Liver (tissue), 3 donors: Measurements from ENCODE around the gene MTMR10.

Experiments used
- ATF3 ChIP-seq: IDR thresholded peaks from 2 replicates; pipeline ENCODE4 v1.6.1; 2016; ENCODE audit warnings: antibody characterized with exemption
- EGR1 ChIP-seq, 2 donors: IDR thresholded peaks; 2 replicates each; pipeline ENCODE4 v1.6.1; 2016 to 2018; ENCODE audit warnings: antibody characterized with exemption in 2 of 2, low read depth in 2 of 2
- GABPA ChIP-seq, 2 donors: IDR thresholded peaks in 1 of 2; conservative IDR thresholded peaks in 1 of 2; 2 replicates each; pipeline ENCODE4 v1.6.1; 2016; ENCODE audit warnings: antibody characterized with exemption in 2 of 2, mild to moderate bottlenecking in 1 of 2, moderate library complexity in 1 of 2
- HNF4A ChIP-seq, 2 donors: conservative IDR thresholded peaks; 2 replicates each; pipeline ENCODE4 v1.6.1; 2016; ENCODE audit warnings: antibody characterized with exemption in 2 of 2, mild to moderate bottlenecking in 2 of 2
- HNF4G ChIP-seq: IDR thresholded peaks from 2 replicates; pipeline ENCODE4 v1.6.1; 2016; ENCODE audit warnings: antibody characterized with exemption
- JUND ChIP-seq, 2 donors: IDR thresholded peaks; 2 replicates each; pipeline ENCODE4 v1.6.1; 2016; ENCODE audit warnings: antibody characterized with exemption in 2 of 2
- RAD21 ChIP-seq, 2 donors: IDR thresholded peaks; 2 replicates each; pipeline ENCODE4 v1.6.1; 2016; ENCODE audit warnings: antibody characterized with exemption in 2 of 2, mild to moderate bottlenecking in 2 of 2
- REST ChIP-seq: IDR thresholded peaks from 2 replicates; pipeline ENCODE4 v1.6.1; 2016; ENCODE audit warnings: antibody characterized with exemption, mild to moderate bottlenecking
- SP1 ChIP-seq: IDR thresholded peaks from 2 replicates; pipeline ENCODE4 v1.6.1; 2018; ENCODE audit warnings: antibody characterized with exemption, mild to moderate bottlenecking
- TAF1 ChIP-seq: conservative IDR thresholded peaks from 2 replicates; pipeline ENCODE4 v1.6.1; 2016; ENCODE audit warnings: antibody characterized with exemption, mild to moderate bottlenecking
- YY1 ChIP-seq: IDR thresholded peaks from 2 replicates; pipeline ENCODE4 v1.6.1; 2016; ENCODE audit warnings: antibody characterized with exemption, mild to moderate bottlenecking
- TF ChIP-seq, protein P1 (sequence below): fragments of 150-350 bp; IDR thresholded peaks from 2 replicates; pipeline ENCODE4 v1.5.1; 2017; ENCODE audit warnings: improper control_type of control experiment, low read depth, low read length; ENCODE audit not compliant: missing input control
- TF ChIP-seq, protein P2 (sequence below): IDR thresholded peaks from 2 replicates; pipeline ENCODE4 v1.6.1; 2016; ENCODE audit warnings: antibody characterized with exemption
- TF ChIP-seq, protein P3 (sequence below): IDR thresholded peaks from 2 replicates; pipeline ENCODE4 v1.6.1; 2016; ENCODE audit warnings: antibody characterized with exemption
- donor health status: healthy.
- donor health status: healthy.

- no peak for TF ChIP-seq JUND (IDR thresholded peaks at IDR 0.05)
- no peak for TF ChIP-seq TAF1
- no peak for TF ChIP-seq YY1
- TF ChIP-seq, protein P1, sequence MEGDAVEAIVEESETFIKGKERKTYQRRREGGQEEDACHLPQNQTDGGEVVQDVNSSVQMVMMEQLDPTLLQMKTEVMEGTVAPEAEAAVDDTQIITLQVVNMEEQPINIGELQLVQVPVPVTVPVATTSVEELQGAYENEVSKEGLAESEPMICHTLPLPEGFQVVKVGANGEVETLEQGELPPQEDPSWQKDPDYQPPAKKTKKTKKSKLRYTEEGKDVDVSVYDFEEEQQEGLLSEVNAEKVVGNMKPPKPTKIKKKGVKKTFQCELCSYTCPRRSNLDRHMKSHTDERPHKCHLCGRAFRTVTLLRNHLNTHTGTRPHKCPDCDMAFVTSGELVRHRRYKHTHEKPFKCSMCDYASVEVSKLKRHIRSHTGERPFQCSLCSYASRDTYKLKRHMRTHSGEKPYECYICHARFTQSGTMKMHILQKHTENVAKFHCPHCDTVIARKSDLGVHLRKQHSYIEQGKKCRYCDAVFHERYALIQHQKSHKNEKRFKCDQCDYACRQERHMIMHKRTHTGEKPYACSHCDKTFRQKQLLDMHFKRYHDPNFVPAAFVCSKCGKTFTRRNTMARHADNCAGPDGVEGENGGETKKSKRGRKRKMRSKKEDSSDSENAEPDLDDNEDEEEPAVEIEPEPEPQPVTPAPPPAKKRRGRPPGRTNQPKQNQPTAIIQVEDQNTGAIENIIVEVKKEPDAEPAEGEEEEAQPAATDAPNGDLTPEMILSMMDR, result no peak
- no peak for TF ChIP-seq ATF3
- TF ChIP-seq RAD21 (IDR thresholded peaks at IDR 0.05), result no peak
- TF ChIP-seq, protein P2, sequence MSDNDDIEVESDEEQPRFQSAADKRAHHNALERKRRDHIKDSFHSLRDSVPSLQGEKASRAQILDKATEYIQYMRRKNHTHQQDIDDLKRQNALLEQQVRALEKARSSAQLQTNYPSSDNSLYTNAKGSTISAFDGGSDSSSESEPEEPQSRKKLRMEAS, result no peak
- no peak for TF ChIP-seq REST
- no peak for TF ChIP-seq GABPA (IDR thresholded peaks at IDR 0.05 in 1 of 2, conservative IDR thresholded peaks at IDR 0.05 in 1 of 2)
- TF ChIP-seq EGR1 (IDR thresholded peaks at IDR 0.05; ENCODE audit: low read depth in 2 of 2), result no peak
- TF ChIP-seq HNF4G, result no peak
- TF ChIP-seq, protein P3, sequence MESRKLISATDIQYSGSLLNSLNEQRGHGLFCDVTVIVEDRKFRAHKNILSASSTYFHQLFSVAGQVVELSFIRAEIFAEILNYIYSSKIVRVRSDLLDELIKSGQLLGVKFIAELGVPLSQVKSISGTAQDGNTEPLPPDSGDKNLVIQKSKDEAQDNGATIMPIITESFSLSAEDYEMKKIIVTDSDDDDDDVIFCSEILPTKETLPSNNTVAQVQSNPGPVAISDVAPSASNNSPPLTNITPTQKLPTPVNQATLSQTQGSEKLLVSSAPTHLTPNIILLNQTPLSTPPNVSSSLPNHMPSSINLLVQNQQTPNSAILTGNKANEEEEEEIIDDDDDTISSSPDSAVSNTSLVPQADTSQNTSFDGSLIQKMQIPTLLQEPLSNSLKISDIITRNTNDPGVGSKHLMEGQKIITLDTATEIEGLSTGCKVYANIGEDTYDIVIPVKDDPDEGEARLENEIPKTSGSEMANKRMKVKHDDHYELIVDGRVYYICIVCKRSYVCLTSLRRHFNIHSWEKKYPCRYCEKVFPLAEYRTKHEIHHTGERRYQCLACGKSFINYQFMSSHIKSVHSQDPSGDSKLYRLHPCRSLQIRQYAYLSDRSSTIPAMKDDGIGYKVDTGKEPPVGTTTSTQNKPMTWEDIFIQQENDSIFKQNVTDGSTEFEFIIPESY, result no peak
- TF ChIP-seq SP1, result no peak
- no peak for TF ChIP-seq HNF4A (conservative IDR thresholded peaks at IDR 0.05)
Observed at GRCh38 chr15:30941520-30941919, 49.9 kb downstream of the MTMR10 start.
